ENCODE results near the gene ALAD.

GRCh38 chr9:113431191-113431590 is 30.1 kb upstream of the ALAD start:
- no peak for TF ChIP-seq CTCF (IDR thresholded peaks at IDR 0.05)
- no peak for TF ChIP-seq POLR2AphosphoS5 (IDR thresholded peaks at IDR 0.05; ENCODE audit: low read depth, low read length)
- TF ChIP-seq REST (IDR thresholded peaks at IDR 0.05; ENCODE audit: insufficient read depth in 1 of 2, low read depth in 2 of 2, low read length in 1 of 2) = no peak

Measured in Panc1 (cell line).